Stimulated activated CD8-positive, alpha-beta memory T cell treated with anti-CD3 and anti-CD28 coated beads, Interleukin-15, amount 100 ng/mL, for 48 hours (primary cell): ENCODE data around the gene OSTF1.

Source experiments
- DNase-seq, 2 donors: peaks; one replicate each; pipeline ENCODE4 v3.0.0-alpha.2; 2020; ENCODE audit warnings: low read depth in 2 of 2

The OSTF1 gene

DNA sequence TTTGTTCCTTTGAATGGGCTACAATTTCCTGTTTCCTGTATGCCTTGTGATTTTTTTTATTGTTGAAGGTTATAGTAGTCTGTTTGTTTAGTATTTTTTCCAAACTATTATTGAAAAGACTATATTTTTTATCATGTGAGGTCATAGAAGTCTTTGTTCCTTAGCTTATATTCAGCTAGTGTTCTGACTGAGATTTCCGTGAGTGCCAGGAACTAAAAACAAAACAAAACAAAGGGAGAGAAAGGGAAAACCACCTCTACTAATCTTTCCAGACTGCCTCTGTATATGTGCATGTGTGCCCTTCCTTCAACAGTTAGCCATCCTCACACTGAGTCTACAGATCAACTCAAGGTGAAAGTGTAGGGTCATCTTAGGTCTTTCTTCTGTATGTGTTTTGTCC, 79.0 kb downstream of the OSTF1 start:
- DNase-seq, result no peak

DNA sequence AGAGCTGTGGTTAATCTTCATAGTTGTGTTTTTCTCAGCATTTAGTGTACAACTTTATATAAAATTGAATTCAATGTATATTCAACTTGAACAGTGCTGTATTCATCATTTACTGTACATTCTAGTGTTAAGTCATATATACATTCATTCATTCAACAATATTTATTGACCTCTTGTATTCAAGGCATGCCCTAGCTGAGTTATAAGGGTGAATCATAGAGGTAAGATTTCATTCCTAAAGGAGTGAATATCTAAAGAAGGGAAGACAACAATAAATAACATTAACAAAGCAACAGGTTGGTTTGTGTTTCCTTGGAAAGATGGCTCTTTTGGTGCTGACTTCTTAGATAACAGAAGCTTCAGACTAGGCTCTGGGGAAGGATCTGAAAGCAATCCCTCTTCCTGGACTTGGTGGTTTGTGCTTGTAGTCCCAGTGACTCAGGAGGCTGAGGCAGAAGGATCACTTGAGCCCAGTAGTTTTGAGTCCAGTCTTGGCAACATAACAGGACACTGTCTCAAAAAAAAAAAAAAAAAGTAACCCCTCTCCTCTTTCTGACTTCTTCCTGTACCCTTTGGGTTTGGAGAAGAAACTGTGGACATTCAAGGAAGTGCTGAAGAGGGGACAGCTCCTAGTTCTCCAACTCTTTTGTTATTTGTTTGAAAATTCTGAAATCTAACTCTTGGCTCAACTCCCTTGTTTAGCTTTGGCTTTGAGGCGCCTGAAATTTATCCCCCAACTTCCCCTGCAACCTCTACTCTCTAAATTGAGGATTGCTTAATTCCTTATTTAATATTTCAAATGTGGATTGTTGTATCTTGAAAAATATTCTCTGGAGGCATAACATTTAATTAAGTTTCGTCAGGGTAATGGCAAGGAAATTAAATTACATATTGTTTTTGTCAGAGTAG, 80.2 kb downstream of the OSTF1 start:
- no peak for DNase-seq

DNA sequence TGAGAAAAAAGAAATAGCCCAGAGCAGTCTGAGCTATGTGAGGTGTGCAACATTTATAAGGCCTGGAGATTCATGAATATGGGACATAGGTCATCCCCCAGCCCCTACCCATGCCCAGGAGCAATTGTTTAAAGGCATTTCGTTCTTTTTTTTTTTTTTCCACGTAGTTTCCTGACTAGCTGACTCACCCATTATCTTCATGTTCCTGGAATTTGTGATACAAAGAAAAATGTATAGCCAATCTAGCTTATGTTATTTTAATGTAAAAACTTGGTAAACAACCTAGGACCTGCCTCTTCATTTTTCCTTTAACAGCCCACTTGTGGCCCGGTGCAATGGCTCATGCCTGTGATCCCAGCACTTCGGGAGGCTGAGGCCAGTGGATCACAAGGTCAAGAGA, 81.3 kb downstream of the OSTF1 start:
- DNase-seq, result no peak

DNA sequence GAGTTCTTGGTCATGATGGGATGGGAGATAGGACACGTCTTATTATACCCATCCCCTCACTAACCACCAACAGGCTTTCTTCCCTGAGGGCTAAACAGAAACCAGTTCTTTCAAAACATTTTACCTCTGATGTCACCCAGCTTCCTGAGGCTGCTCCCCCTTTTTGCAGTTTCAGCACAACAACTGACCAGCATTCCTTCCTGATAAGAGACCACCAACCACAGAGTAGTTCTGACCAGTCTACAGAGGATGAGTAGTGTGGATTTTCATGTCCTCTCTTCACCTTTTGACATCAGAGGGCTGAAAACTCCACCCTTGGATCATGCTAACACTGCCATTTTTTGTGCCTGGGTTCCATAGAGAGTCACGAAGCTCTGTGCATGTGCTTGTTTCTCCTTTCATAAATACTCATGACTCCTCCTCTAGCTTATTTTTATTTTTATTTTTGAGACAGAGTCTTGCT, 82.6 kb downstream of the OSTF1 start:
- no peak for DNase-seq

DNA sequence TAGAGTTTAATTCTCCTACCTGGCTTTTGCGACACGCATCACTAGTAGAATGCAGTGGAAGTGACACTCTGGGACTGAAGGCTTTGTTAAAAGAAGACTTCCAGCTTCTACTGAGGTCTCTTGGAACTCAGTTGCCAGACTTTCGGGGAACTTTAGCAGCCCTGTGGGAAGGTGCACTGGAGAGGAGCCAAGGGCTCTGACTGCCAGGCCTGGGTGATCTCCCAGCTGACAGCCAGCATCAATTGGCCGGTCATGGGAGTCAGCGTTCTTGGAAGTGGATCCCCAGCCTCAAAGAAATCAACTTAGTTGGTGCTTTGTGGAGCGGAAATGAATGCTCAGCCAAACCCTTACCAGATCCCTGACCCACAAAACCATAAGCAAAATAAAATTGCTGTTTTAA, 87.1 kb downstream of the OSTF1 start:
- no peak for DNase-seq

DNA sequence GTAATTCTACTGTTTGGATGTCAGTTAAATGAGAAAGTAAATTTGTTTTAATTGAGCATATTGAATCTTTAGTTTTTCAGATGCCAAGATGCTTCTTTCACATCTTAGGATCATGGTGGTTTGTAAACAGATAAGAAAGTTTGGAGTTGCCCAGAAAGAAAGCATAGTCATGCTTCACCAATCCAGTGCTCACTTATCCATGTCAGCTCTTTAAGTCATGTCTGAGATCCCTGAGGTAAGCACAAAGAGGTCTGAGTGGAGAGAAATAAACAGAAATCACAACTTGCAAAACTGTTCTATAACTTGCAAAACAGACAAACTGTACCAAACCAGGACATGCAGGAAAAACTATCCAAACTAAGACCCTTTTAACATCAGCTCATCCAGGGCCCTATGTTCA, 87.7 kb downstream of the OSTF1 start:
- no peak for DNase-seq

DNA sequence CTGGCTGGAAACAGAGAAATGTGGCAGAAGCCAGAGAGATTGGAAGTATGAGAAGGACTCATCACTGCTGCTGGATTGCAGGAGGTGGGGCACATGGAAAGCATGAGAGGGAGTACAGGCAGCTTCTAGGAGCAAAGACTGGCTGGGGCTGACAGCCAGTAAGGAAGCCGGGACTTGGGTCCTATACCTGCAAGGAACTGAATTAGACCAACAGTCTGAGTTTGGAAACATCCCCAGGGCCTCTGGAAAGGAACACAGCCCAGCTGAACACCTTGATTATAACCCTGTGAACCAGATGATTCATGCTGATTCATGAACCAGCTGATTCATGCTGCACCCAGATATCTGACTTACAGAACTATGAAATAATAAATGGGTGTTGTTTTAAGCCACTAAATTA, 93.4 kb downstream of the OSTF1 start:
- no peak for DNase-seq

DNA sequence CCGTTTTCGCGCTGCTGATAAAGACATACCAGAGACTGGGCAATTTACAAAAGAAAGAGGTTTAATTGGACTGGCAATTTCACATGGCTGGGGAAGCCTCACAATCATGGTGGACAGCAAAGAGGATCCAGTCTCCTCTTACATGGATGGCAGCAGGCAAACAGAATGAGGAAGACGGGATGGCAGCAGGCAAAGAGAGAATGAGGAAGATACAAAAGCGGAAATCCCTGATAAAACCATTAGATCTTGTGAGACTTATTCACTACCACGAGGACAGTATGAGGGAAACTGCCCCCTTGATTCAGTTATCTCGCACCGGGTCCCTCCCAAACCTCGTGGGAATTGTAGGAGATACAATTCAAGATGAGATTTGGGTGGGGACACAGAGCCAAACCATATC, 95.0 kb downstream of the OSTF1 start:
- DNase-seq, result no peak

DNA sequence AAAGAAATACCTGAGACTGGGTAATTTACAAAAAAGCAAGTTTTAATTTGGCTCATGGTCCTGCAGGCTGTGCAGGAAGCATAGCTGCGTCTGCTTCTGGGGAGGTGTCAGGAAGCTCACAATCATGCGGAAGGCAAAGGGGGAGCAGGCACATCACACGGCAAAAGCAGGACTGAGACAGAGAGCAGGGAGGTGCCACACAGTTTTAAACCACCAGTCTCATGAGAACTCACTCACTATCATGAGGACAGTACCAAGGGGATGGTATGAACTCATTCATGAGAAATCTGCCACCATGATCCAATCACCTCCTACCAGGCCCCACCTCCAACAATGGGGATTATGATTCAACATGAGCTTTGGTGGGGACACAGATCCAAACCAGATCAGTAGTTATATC, 96.2 kb downstream of the OSTF1 start:
- no peak for DNase-seq

DNA sequence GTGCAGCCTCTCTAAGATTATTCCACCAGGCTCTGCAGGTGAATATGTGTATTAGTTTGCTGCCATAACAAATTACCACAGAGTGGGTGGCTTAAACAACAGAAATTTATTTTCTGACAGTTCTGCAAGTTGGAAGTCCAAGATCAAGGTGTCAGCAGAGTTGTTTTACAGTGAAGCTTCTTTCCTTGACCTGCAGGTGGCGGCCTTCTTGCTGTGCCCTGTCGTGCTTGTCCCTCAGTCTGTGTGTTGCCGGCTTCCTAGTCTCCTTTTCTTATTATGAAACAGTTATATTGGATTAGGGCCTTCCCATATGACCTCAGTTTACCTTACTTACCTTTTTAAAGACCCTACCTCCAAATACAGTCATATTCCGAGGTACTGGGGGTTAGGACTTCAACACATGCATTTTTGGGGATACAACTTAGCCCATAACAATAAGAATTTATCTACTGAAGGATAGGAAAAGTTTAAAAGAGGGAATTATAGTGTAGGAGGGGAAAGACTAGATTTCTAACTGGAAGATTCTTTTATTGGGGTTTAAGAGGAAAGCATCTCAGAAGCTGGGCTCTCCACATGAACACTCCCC, 97.4 kb downstream of the OSTF1 start:
- peak; percentile 16 to 39 for DNase-seq

DNA sequence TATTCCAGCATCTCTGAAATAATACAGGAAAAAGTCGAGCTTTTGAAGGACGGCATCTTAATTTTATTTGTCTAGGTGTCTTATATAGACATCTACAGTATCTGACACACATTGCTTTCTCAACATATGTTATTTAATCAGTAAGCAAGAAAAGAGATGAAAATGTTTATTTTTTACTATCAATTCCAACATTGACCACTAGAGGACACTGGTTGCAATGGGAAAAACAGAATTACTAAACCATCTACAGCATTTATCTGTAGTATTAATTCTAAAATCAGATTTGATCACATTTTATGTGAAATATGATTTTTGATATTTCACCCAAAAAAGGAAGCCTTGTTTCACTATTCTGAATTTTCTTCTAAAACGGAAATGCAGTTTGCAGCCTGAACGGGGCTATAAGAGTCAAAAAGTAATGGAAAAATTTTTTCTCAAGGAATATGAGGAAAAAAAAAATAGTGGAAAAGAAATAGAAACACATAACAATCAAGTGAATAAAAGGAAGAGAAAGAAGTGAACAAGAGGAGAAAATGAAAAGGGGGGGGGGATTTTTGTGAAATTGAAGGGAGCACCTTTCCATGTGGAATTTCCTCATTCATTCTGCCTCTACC, 98.6 kb downstream of the OSTF1 start:
- no peak for DNase-seq

DNA sequence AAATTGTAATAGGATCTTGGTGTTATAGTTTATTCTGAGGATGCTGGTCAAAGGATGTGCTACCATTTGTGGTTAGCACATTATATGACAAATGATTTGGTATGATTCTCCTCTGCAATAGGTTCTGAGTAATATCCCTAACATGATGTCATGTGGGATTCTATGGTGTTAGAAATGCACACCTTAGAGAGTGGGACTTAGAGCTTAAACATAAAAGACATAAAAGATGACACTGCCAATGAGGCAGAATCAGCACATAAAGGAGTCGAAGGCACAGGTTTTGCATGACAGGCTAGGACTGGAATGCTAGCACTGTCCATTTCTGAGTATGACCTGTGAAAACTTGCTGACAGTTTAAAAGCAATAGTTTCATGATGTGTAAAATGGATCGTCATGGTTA, 100.4 kb downstream of the OSTF1 start:
- no peak for DNase-seq

DNA sequence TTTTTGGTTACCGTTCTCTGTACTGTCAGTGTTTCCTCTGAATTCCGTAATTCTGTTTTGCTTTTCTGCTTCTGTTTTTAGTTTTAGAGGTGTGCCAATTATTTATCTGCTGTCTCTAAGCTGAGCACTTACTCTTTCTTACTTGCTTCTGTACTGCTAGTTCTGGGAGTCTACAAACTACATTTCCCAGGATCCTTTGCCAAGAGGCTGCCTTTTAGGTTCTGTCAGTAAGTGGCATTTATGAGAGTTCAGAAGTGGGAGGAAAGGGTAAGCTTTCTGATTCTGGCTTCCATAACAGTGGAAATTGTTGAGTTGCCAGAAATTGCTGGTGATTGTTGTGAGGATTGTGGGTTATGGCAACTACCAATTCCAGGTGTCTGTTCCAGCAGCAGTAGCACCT, 102.4 kb downstream of the OSTF1 start:
- no peak for DNase-seq
